ENCODE measurements around the gene PRDM11.

The PRDM11 gene

GRCh38 chr11:45142241-45143055 is 4.0 kb upstream of the PRDM11 start:
- DNase-seq, result no peak

GRCh38 chr11:45143494-45143893 is 2.9 kb upstream of the PRDM11 start:
- DNase-seq, result no peak

DNA sequence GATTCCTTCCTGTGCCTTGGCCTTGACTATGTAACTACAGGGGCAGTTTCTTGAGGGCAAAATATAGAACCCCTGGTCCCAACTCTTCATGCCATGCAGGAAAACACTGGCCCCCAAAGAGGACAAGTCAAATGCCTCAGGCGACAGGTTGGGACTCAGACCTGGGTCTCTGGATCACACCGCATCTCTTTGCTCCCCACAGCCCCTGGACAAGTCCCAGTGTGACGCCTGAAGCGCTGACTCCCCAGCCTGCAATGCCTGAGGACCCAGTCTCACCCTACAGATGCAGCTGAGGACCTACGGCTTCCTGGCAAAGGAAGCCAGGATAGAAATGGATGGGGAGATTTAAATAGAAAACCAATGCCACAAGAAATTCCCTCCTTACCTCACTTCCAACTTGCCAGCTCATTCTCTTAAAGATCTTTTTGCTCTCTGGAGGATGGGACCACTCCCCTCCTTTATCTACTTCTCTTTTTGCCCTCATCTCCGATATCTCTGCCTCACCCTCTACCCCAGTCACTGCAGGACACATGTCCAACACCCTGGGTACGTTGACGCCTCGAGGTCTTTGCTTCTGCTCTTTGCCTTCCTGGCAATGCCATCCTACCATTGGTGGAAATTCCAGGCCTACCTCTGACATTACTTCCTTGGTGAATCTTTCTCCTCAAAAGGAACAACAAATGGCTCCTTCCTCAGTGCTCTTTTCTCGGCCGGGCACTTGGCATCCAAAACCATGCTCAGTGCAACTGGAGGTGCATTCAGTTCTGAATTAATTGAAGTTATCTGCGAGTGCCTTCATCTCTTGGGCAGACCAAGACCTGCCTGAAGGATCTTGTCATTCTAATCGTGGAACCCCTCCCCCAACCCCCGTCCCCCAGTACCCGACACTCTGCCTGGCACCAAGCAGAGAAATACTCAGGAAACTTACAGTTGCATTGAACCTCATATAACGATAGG is 2.0 kb upstream of the PRDM11 start:
- no peak for DNase-seq

GRCh38 chr11:45145083-45145378 is 1.4 kb upstream of the PRDM11 start:
- no peak for DNase-seq

- peak in 3 of 4 experiments; percentile 16 to 38 (median 26) for DNase-seq
Measured at GRCh38 chr11:45145379-45146071, 914 bp upstream of the PRDM11 start.

GRCh38 chr11:45147017-45147728 is 734 bp downstream of the PRDM11 start:
- peak; percentile 97 to 99 (median 98) for DNase-seq

GRCh38 chr11:45147891-45148675 is 1.6 kb downstream of the PRDM11 start:
- DNase-seq, result peak in 1 of 4 experiments; percentile 1

- no peak for DNase-seq
Measured at GRCh38 chr11:45149483-45150056, 3.1 kb downstream of the PRDM11 start.

- no peak for DNase-seq
Measured at GRCh38 chr11:45150301-45150700, 3.9 kb downstream of the PRDM11 start.

- no peak for DNase-seq
Measured at GRCh38 chr11:45150943-45151342, 4.5 kb downstream of the PRDM11 start.

GRCh38 chr11:45151362-45151982 is 5.0 kb downstream of the PRDM11 start:
- no peak for DNase-seq

DNA sequence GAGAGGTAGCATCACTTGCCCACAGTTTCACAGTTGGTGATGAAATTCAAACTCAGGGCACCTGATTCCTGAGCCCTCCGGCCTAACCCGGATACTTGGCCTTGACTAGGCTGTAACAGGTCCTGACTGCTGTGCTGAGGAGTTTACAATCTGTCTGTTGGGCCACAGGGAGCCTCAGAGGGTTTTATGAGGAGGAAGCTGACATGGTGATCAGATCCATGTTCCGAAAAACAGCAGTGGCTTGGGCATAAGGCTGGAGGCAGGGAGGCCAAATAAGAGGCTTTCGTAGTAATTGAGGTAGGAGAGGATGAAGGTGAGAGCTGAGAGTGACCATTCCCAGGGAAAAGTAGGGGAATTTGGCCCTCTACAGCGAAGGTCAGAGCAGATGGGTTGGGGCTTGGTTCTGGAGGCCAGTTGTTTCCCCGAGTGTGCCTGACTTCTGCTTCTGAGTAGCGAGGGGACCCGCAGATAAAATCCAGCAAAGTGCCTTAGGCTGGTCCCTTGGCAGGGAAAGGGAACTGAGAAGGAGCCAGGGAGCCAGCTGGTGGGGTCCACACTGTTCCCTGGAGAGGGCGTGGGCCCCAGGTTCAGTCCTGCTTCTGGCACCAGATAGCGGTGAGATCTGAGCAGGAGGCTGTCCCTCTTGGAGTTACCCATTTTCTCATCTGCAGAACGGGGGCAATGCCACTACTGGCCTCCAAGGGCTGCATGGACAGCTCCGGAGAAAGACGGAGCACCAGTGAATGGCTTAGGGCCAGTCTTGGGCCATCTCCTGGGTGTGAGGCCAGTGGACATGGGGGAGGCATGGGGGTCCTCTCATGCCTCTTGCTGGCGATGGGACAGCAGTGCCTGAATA is 6.5 kb downstream of the PRDM11 start:
- DNase-seq, result no peak

DNA sequence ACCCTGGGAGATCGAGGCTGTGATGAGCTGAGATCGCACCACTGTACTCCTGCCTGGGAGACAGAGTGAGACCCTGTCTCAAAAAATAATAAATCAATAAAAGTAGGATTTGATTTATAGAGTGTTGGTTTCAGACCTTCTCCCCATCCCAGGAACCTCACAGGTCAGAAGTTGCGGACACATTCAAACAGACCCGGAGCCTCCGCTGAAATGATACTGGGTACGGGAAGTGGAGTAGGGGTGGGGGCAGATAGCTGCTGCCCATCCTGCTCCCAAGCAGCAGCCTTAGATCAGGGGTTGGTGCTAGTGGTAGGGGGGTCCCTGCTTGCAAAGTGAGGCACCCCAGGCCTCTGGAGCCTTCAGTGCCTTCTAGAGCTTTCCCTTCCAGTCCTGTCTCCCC is 7.8 kb downstream of the PRDM11 start:
- DNase-seq, result no peak

GRCh38 chr11:45155058-45155551 is 8.7 kb downstream of the PRDM11 start:
- no peak for DNase-seq

DNA sequence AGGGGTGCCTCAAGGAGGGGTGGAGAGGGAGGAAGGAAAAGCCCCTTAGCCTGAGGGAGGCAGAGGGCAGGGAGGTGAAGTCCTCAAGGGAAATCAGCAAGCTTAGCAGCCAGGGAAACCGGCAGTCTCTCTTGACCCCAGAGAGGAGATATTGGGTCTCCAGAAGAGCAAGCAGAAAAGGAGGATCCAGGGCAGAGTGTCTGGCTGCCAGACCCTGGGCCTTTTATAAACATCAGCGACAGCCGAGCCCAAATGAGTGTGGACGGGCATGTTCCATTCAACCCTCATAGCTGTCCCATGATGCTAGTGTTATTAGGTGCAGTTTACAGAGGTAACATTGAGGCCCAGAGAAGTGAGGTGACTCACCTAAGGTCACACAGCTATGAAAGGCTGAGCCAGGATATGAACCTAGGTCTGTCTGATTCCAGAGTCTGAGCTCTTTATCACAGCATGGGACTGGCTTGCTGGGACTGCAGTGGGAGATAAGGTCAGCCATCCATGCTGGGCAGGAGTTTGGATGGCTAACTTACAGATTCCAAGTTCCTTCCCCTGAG is 9.3 kb downstream of the PRDM11 start:
- no peak for DNase-seq

- DNase-seq, result no peak
Measured at GRCh38 chr11:45156201-45156600, 9.8 kb downstream of the PRDM11 start.

DNA sequence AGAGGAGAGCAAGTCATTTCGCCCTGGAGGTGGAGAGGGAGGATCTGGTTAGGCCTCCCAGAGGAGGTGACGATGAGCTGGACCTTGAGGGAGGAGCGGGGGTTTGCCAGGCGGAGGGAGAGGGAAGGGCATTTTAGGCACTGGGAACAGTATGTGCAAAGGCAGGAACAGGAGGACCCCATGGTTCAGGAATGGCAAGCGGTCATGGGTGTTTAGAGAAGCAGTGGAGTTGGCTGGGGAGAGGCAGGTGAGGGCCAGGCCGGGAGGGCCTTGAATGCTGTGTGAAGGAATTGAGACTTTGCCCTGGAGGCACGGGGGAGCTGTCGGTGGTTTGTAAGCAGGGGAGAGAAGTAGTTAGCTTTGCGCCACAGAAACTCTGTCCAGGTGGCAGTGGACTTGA is 10.3 kb downstream of the PRDM11 start:
- no peak for DNase-seq

DNA sequence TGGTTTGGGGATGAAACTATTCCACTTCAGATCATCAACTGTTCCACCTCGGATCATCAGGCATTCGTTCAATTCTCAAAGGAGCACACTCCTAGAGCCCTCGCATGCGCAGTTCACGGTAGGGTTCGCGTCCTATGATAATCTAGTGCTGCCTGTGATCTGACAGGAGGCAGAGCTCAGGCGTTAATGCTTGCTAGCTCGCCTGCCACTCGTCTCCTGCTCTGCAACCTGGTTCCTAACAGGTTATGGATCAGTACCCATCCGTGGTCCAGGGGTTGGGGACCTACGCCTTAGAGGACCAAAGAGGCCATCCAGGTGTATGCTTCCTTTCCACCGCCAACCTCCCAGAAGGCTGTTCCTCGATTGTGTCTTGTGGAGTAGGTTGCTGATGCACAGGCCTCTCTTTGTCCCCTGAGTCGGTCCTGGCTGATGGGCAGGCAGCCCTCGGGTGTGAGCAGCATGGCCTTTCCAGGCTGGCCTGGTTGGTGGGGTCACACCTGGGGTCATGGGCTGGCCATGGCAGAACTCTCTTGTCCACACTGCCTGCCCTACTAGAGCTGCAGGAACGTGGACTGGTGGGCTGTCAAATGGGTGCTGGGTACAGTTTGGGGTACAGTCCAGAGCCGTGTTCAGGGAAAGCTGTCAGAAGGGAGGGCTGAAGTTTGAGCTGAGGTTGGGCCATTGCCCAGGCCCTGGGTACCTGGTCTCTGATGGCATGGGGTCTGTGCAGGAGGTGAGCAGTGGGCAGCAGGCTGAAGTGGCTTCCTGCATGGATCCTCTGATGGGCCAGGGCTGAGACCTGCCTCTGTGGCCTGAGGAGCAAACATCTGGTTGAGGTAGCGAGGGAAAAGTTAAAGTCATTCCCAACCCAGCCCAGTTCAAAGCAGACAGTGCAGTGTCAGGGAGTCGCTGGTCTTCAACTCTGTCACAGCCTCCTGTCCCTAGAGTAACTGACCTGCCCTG is 11.1 kb downstream of the PRDM11 start:
- no peak for DNase-seq
